DND-41 (cell line): Measurements from ENCODE around the gene CIAO3.

Source experiments
- ATAC-seq: fragments of 200-7000 bp; cut with Tn5 transposase; 3 replicates; pipeline ENCODE4 v1.9.1; 2021; ENCODE audit warnings: low read depth; ENCODE audit not compliant: insufficient read depth
- DNase-seq: peaks from one replicate; pipeline ENCODE4 v3.0.0-alpha.2; 2020
- H2AFZ ChIP-seq: 2 replicates; pipeline ENCODE4 v1.6.0; 2012; ENCODE audit warnings: low read depth, low read length
- H3K27ac ChIP-seq: 2 replicates; pipeline ENCODE4 v1.5.1; 2012; ENCODE audit warnings: low read length, inconsistent platforms
- H3K27me3 ChIP-seq: fragments of 200-600 bp; sonication (generic); 2 replicates; pipeline ENCODE4 v1.6.0; 2012; ENCODE audit warnings: low read length, mild to moderate bottlenecking, inconsistent platforms; ENCODE audit not compliant: insufficient read depth, poor library complexity
- H3K36me3 ChIP-seq: 2 replicates; pipeline ENCODE4 v1.5.1; 2012; ENCODE audit warnings: low read length, inconsistent platforms; ENCODE audit not compliant: insufficient read depth
- H3K4me1 ChIP-seq: 2 replicates; pipeline ENCODE4 v1.5.1; 2012; ENCODE audit warnings: mild to moderate bottlenecking, low read length; ENCODE audit not compliant: insufficient read depth
- H3K4me2 ChIP-seq: 2 replicates; pipeline ENCODE4 v1.6.0; 2012; ENCODE audit warnings: mild to moderate bottlenecking, moderate library complexity, low read length, inconsistent platforms; ENCODE audit not compliant: insufficient read depth
- H3K4me3 ChIP-seq, 2 experiments: fragments of 200-600 bp in 1 of 2; shearing (Covaris generic) in 1 of 2; 2 replicates each; pipeline ENCODE4 v1.5.1; 2012 to 2016; ENCODE audit warnings: inconsistent platforms in 2 of 2, low read length in 2 of 2, mild to moderate bottlenecking in 2 of 2, low read depth in 1 of 2, moderate library complexity in 1 of 2
- H3K79me2 ChIP-seq: 2 replicates; pipeline ENCODE4 v1.6.0; 2012; ENCODE audit warnings: low read length, inconsistent platforms; ENCODE audit not compliant: insufficient read depth
- H3K9ac ChIP-seq: 2 replicates; pipeline ENCODE4 v1.6.0; 2012; ENCODE audit warnings: low read depth, mild to moderate bottlenecking, inconsistent platforms, low read length, moderate library complexity
- H3K9me3 ChIP-seq: 2 replicates; pipeline ENCODE4 v1.5.1; 2012; ENCODE audit warnings: low read length, moderate library complexity, mild to moderate bottlenecking, inconsistent platforms; ENCODE audit not compliant: insufficient read depth, severe bottlenecking
- H4K20me1 ChIP-seq: 2 replicates; pipeline ENCODE4 v1.6.0; 2012; ENCODE audit warnings: low read length; ENCODE audit not compliant: insufficient read depth
- EZH2 ChIP-seq: IDR thresholded peaks from 3 replicates; pipeline ENCODE4 v1.6.1; 2012; ENCODE audit warnings: borderline replicate concordance, low read depth, mild to moderate bottlenecking, moderate library complexity, low read length, inconsistent platforms; ENCODE audit not compliant: severe bottlenecking
- TF ChIP-seq, protein P1 (sequence below): IDR thresholded peaks from 2 replicates; pipeline ENCODE4 v1.5.1; 2012; ENCODE audit warnings: borderline replicate concordance, low read length, moderate library complexity, mild to moderate bottlenecking; ENCODE audit not compliant: poor library complexity, severe bottlenecking; ENCODE audit errors: extremely low read depth

The CIAO3 gene

DNA sequence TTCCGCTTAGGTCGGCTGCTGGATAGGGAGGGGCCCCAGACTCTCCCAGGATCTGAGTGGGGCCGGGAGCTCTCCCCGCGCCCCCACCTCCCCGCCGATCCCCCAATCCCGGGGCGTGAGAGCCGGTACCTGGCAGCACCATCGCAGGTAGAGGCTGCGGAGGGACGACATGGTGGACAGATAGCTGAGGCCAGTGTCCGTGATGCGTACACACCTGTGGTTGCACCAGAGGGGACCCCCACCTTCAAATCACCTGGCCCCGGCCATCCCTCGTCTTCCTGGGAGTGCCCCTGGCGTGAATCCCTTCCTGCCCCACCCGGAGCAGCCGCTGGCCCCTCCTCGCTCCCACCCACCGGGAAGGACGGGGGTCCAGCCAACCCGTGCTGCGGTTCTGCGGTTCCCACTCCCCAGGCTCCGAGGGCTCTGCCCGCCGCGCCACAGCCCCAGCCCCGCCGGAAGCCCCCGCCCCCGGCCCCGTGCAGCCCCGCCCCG, 45.9 kb downstream of the CIAO3 start:
- no peaks in the 10 kb centered on the region for H3K27me3 ChIP-seq

DNA sequence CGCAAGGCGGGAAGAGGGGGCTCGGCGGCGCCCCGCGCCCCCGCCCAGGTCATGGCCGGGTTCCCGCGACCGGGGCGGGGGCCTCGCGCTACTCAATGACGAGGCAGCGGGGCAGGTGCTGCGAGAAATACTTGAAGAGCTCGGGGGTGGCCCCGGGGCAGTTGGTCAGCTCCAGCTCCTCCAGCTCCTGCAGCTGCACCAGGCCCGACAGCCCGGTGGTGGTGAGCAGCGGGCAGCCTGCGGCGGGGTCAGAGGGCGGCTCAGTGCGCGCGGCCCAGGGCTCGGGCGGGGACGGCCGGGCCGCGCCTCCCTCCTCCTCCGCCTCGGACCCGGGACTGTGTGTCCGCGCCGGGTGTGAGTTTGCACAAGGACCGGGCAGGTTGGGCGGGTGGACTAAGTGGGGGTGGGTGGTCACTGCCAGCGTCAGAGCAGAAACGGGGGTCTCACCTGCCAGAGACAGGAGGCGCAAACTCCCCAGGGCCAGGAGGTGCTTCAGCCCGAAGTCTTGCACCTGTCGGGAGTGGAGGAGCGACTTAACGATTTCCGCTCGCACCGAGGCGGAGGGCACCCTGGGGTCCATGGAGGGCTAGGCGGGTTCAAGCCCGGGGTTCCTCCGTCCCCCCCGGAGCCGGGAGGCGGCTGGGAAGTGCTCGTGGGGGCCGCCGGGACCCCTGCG, 46.5 kb downstream of the CIAO3 start:
- Histone ChIP-seq H3K9ac (no peak overlapping the region), H3K4me1 (peaks cover 12% of the 10 kb centered on the region), H2AFZ (no peak overlapping the region), H3K27ac (no peak overlapping the region), H3K27me3 (no peaks in the 10 kb centered on the region), H4K20me1 (no peaks in the 10 kb centered on the region), H3K79me2 (peaks cover 7% of the 10 kb centered on the region), H3K9me3 (no peaks in the 10 kb centered on the region), H3K4me2 (no peak overlapping the region), H3K36me3 (no peaks in the 10 kb centered on the region), H3K4me3 (no peak overlapping the region)
- DNase-seq (no peak), ATAC-seq (no peak)
- TF ChIP-seq, protein P1, sequence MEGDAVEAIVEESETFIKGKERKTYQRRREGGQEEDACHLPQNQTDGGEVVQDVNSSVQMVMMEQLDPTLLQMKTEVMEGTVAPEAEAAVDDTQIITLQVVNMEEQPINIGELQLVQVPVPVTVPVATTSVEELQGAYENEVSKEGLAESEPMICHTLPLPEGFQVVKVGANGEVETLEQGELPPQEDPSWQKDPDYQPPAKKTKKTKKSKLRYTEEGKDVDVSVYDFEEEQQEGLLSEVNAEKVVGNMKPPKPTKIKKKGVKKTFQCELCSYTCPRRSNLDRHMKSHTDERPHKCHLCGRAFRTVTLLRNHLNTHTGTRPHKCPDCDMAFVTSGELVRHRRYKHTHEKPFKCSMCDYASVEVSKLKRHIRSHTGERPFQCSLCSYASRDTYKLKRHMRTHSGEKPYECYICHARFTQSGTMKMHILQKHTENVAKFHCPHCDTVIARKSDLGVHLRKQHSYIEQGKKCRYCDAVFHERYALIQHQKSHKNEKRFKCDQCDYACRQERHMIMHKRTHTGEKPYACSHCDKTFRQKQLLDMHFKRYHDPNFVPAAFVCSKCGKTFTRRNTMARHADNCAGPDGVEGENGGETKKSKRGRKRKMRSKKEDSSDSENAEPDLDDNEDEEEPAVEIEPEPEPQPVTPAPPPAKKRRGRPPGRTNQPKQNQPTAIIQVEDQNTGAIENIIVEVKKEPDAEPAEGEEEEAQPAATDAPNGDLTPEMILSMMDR: no peak
- TF ChIP-seq EZH2: no peak

More for the DNA sequence above, 45.9 kb downstream of the CIAO3 start:
- Histone ChIP-seq H3K79me2 (peaks cover 1% of the 10 kb centered on the region), H3K36me3 (no peaks in the 10 kb centered on the region), H4K20me1 (peaks cover 2% of the 10 kb centered on the region; the same call in 1 of the 2 replicates), H3K4me2 (no peak overlapping the region), H3K4me3 (no peak overlapping the region), H3K9ac (no peak overlapping the region), H3K9me3 (no peaks in the 10 kb centered on the region), H3K4me1 (peaks cover 7% of the 10 kb centered on the region; the same call in 1 of the 2 replicates), H3K27ac (no peak overlapping the region), H2AFZ (no peak overlapping the region)
- DNase-seq: no peak
- no peak for ATAC-seq
- TF ChIP-seq EZH2: no peak
- TF ChIP-seq, protein P1: no peak

DNA sequence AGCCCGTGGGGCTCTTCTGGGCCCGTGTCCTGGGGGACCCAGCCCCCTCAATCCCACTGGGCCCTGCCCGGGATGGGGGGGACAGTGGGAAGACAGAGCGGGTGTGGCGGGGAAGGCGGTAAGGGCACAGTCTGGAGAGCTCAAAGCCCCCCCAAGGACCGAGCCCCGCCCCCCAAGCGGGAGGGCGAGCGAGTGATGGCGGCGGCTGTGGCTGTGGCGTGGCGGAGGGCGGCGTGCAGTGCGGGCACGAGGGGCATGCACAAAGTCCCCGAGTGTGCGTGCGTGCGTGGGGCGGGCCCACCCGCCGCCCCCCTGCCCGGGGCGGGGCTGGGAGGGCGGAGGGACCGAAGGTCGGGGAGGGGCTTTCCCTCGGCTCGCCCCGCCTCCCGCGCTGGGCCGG, 47.0 kb downstream of the CIAO3 start:
- Histone ChIP-seq H3K27ac (no peak overlapping the region), H3K4me3 (no peak overlapping the region), H3K4me1 (peaks cover 18% of the 10 kb centered on the region), H2AFZ (no peak overlapping the region), H3K4me2 (no peak overlapping the region), H3K79me2 (peaks cover 13% of the 10 kb centered on the region), H3K27me3 (no peaks in the 10 kb centered on the region), H3K9me3 (no peaks in the 10 kb centered on the region), H3K36me3 (no peaks in the 10 kb centered on the region), H4K20me1 (0 out of 2 replicates have a peak, but pooled peaks cover under 1% of the 10 kb centered on the region), H3K9ac (no peak overlapping the region)
- TF ChIP-seq, protein P1: no peak
- no peak for TF ChIP-seq EZH2
- DNase-seq (no peak), ATAC-seq (no peak)
